HG03097 (cell line): ENCODE data around the gene MRPL50.
"Not testable (repeated sequence)": the region's sequence is repeated elsewhere in the genome, so short reads cannot be mapped to it uniquely, and the experiment has no call there.

Experiments used
- ATAC-seq: cut with Tn5 transposase; IDR thresholded peaks from one replicate; pipeline ENCODE4 v1.9.1; 2021; ENCODE audit not compliant: unreplicated experiment, low FRiP score

MRPL50 gene

DNA sequence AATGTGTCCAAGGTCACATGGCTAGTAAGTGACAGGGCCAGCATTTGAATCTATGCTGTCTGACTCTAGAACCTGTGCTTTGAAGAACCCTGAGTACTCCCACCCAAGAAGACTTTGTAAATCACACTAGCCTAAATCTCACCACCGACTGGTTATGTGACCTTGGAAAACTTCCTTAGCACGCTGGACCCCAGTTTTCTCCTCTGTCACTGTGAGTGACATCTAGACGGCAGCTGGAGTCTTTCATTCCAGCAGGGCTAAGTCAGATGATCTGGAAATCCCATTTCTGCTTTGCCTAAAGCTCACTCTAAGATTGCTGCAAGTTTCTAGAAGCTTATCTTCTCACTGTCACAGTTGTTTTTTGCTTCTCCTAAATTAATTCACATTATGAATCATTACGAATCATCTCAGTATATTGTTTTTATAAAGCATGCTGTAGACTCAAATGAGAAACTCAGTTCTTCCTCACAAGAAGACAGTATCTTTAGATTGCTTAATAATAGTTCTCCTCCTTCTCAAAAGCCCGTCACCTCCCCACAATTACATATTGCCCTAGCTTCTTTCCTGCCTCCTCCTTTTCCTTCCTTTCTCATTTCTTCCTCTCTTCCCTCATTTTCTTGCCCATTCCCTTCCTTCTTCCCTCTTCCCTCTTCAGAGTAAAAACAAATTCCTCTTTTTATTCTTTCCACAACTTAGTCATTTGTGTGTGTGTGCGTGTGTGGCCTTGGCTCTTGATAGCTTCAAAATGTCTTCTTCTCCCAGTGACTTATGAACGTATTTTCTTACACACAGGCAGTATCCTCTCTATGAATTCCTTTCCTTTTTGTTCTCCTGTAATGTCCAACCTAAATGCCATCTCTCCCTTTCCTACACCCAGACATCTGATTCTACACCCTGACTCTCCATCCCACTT is 20.4 kb upstream of the MRPL50 start:
- ATAC-seq, result no peak

DNA sequence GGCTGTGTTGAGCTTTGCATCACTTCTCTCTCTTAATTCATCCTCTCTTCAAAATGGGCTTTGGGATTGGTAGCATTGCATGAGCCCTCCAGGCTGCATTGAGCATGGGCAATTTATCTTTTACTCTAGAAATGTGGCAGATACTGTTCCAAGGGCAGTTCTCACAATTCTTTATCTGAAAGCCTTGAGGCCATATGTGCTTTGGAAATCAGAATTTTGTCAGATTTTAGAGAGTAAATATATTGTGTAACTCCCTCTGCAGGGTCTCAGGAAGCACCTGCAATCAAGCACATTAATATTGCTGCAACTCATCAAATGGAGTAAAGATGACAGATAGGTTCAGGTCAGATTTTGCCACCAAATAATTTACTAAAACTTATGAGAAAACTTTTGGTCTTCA is 19.6 kb upstream of the MRPL50 start:
- no peak for ATAC-seq

- ATAC-seq, result no peak
These were observed 19.0 kb upstream of the MRPL50 start for GRCh38 chr9:101417389-101417788.

DNA sequence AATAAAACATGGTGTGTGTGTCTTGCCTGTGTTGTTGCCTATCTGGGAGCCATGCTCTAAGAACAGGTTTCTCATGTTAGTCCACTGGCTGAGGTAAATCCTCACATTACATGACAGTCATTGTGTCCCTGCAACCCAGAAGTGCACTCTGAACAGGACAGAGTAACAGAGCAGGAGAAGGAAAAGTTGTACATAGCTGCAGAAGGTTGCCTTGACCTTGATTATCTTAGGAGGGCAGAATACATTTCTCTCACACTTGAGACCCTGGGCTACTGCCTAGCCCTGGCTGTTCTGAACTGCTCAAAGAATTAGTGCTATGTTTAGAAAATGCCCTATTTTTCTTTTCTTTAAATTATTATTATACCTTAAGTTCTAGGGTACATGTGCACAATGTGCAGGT is 17.2 kb upstream of the MRPL50 start:
- no peak for ATAC-seq

- ATAC-seq, result no peak
These were observed 16.4 kb upstream of the MRPL50 start for GRCh38 chr9:101414839-101415238.

- no peak for ATAC-seq
These were observed 10.7 kb upstream of the MRPL50 start for GRCh38 chr9:101409079-101409477.

DNA sequence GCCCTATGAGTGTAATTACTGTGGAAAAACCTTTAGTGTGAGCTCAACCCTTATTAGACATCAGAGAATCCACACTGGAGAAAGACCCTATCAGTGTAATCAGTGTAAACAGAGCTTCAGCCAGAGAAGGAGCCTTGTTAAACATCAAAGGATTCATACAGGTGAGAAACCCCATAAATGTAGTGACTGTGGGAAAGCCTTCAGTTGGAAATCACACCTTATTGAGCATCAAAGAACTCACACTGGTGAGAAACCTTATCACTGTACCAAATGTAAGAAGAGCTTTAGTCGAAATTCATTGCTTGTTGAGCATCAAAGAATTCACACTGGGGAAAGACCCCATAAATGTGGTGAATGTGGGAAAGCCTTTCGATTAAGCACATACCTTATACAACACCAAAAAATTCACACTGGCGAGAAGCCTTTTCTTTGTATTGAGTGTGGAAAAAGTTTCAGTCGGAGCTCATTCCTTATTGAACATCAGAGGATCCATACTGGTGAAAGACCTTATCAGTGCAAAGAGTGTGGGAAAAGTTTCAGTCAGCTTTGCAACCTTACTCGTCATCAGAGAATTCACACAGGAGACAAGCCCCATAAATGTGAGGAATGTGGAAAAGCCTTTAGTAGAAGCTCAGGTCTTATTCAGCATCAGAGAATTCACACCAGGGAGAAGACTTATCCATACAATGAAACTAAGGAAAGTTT is 10.1 kb upstream of the MRPL50 start:
- ATAC-seq, result no peak

DNA sequence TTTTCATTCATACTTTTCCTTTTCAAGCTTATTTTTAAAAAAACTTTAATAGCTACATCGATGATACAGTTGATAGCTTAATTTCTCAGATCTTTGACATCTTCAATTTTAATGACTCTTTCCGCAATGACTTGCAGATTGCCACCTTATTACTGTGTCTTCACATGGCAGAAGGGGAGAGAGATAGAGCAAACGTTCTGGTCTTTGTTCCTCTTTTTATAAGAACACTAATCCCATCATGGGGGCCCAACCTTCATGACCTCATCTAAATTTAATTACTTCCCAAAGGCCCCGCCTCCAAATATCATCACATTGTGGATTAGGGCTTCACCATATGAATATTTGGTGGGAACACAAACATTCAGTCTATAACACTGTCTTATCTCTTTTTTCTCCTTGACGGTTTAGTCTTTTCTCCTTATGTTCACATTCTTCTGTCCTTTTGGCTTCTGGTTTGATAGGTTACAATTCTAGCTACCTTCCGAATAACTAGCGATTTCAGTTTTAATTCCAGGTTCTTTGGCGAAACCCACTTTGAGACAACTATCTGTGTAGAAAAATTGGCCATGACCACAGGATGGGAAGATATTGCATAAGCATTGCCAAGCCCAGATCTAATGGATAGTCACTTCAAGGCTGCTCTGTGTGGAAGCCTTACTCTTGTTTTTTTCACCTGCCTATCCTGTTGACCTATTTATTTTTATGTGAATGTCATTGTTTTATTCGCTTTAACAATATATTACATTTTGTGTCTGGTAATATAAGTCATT is 5.3 kb upstream of the MRPL50 start:
- ATAC-seq, result no peak

- no peak for ATAC-seq
These were observed 1.7 kb upstream of the MRPL50 start for GRCh38 chr9:101400120-101400519.

GRCh38 chr9:101399643-101399970 is 1.2 kb upstream of the MRPL50 start:
- ATAC-seq, result no peak

- ATAC-seq, result no peak
These were observed 668 bp upstream of the MRPL50 start for GRCh38 chr9:101398930-101399642.

- no peak for ATAC-seq
These were observed 711 bp downstream of the MRPL50 start for GRCh38 chr9:101397746-101398067.

DNA sequence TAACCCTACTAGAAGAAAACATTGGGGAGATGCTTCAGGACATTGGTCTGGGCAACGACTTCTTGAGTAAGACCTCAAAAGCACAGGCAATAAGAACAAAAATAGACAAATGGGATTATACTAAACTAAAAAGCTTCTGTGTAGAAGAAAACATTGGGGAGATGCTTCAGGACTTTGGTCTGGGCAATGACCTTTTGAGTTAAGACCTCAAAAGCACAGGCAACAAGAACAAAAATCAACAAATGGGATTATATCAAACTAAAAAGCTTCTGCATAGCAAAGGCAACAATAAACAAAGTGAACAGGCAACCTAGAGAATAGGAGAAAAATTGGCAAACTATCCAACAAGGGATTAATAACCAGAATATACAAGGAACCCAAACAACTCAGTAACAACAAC is 3.7 kb downstream of the MRPL50 start:
- ATAC-seq, result no peak

GRCh38 chr9:101393135-101393534 is 5.3 kb downstream of the MRPL50 start:
- ATAC-seq, result no peak

DNA sequence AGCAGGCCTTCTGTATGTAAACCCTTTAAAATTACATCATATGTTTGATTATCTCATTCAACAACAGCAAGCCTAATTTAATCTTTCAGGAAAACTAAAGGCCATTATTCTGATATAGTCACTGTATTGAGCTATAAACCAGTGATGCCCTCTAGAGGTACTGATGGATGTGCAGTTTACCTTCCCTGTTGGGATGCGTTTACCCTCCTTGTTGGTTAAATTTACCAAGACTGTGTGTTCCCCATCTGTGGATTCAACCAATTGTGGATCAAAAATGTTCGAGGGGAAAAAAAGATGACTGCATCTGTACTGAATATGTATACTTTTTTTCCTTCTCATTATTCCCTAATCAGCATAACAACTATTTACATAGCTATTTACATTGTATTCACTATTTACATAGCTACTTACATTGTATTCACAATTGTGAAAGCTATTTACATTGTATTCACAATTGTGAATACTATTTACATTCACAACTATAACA is 9.9 kb downstream of the MRPL50 start:
- no peak for ATAC-seq

GRCh38 chr9:101387871-101388506 is 10.4 kb downstream of the MRPL50 start:
- no peak for ATAC-seq

GRCh38 chr9:101384873-101385536 is 13.4 kb downstream of the MRPL50 start, which contains the start of gene BAAT:
TSS of gene BAAT (minus strand) at chr9:101385006. CDS start at chr9:101371404, 13,602 bp downstream.
- ATAC-seq, result not testable (repeated sequence)

GRCh38 chr9:101383361-101383760 is 15.1 kb downstream of the MRPL50 start:
- ATAC-seq, result no peak

DNA sequence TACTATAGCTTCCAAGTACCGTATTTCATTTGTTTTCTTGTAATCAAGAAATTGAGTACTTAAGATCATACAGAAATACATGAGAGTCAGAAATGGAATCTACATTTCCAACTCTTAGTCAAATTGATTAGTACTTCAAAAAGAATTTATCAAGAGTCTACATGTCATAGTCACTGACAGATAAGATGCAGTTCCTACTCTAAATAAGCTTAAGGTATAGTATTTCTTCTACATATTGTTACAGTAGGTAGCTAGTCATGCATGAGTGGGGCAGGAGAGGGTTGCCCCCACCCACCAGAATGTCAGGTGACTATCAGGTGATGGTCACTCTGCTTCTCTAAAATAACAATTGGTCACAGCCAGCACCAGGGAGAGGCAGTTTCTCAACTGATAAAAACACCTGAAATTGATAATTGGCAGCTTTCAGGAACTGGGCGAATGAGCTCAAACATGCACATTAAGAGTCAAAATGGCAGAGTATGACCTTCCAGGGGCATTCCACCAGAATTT is 16.5 kb downstream of the MRPL50 start:
- ATAC-seq, result no peak
